H9 (cell line): ENCODE data around the gene EDEM1. TPM values are rescaled to one million over a fixed set of nuclear protein-coding genes. Genes with fewer than 3 reads are reported as not detected.
"Not testable (repeated sequence)": the region's sequence is repeated elsewhere in the genome, so short reads cannot be mapped to it uniquely, and the experiment has no call there.

Source experiments
- DNase-seq: peaks from one replicate; pipeline ENCODE4 v3.0.0-alpha.2; 2017
- H2AFZ ChIP-seq: one replicate; pipeline ENCODE4 v1.6.1; 2013; ENCODE audit warnings: mild to moderate bottlenecking, low read length, control low read depth, moderate library complexity
- H2AK5ac ChIP-seq: 2 replicates; pipeline ENCODE4 v1.6.1; 2013; ENCODE audit warnings: low read length, control low read depth, mixed read lengths; ENCODE audit not compliant: insufficient read length
- H2BK120ac ChIP-seq: one replicate; pipeline ENCODE4 v1.6.1; 2013; ENCODE audit warnings: low read depth, mild to moderate bottlenecking, low read length, control low read depth, inconsistent platforms; ENCODE audit not compliant: poor library complexity, severe bottlenecking
- H2BK12ac ChIP-seq: 2 replicates; pipeline ENCODE4 v1.6.1; 2013; ENCODE audit warnings: low read length, control low read depth, mixed read lengths, low read depth; ENCODE audit not compliant: insufficient read length
- H2BK15ac ChIP-seq: 2 replicates; pipeline ENCODE4 v1.6.1; 2013; ENCODE audit warnings: low read depth, low read length, control low read depth
- H2BK20ac ChIP-seq: one replicate; pipeline ENCODE4 v1.6.1; 2013; ENCODE audit warnings: low read depth, mild to moderate bottlenecking, low read length, control low read depth, inconsistent platforms; ENCODE audit not compliant: poor library complexity, severe bottlenecking
- H2BK5ac ChIP-seq: 2 replicates; pipeline ENCODE4 v1.6.1; 2013; ENCODE audit warnings: low read length, control low read depth, mixed read lengths; ENCODE audit not compliant: insufficient read length
- H3K14ac ChIP-seq: 2 replicates; pipeline ENCODE4 v1.6.1; 2013; ENCODE audit warnings: low read length, control low read depth; ENCODE audit not compliant: insufficient read depth
- H3K18ac ChIP-seq: 2 replicates; pipeline ENCODE4 v1.6.1; 2013; ENCODE audit warnings: low read depth, mild to moderate bottlenecking, mixed read lengths, low read length, control low read depth; ENCODE audit not compliant: insufficient read length
- H3K23ac ChIP-seq: 2 replicates; pipeline ENCODE4 v1.6.1; 2013; ENCODE audit warnings: low read length, control low read depth, mixed read lengths, low read depth; ENCODE audit not compliant: insufficient read length
- H3K23me2 ChIP-seq: 2 replicates; pipeline ENCODE4 v1.6.1; 2013; ENCODE audit warnings: low read depth, mild to moderate bottlenecking, mixed read lengths, low read length, control low read depth; ENCODE audit not compliant: insufficient read length, poor library complexity, severe bottlenecking
- H3K27ac ChIP-seq: 2 replicates; pipeline ENCODE4 v1.5.1; 2013; ENCODE audit warnings: low read length, control low read depth, mixed read lengths, low read depth; ENCODE audit not compliant: insufficient read length
- H3K27me3 ChIP-seq: 2 replicates; pipeline ENCODE4 v1.6.1; 2013; ENCODE audit warnings: low read length, control low read depth, inconsistent platforms; ENCODE audit not compliant: insufficient read depth
- H3K4ac ChIP-seq: 2 replicates; pipeline ENCODE4 v1.6.1; 2013; ENCODE audit warnings: low read depth, mild to moderate bottlenecking, control low read depth, inconsistent platforms, low read length, moderate library complexity
- H3K4me1 ChIP-seq: 2 replicates; pipeline ENCODE4 v1.6.1; 2013; ENCODE audit warnings: low read length, control low read depth, inconsistent platforms; ENCODE audit not compliant: insufficient read depth
- H3K4me2 ChIP-seq: 2 replicates; pipeline ENCODE4 v1.6.1; 2013; ENCODE audit warnings: low read length, control low read depth, mixed read lengths; ENCODE audit not compliant: insufficient read length, insufficient read depth
- H3K56ac ChIP-seq: 2 replicates; pipeline ENCODE4 v1.6.1; 2013; ENCODE audit warnings: low read depth, mild to moderate bottlenecking, mixed read lengths, low read length, control low read depth; ENCODE audit not compliant: insufficient read length
- H3K79me1 ChIP-seq: 2 replicates; pipeline ENCODE4 v1.6.1; 2013; ENCODE audit warnings: low read depth, mild to moderate bottlenecking, moderate library complexity, low read length, control low read depth, inconsistent platforms; ENCODE audit not compliant: insufficient read depth, poor library complexity, severe bottlenecking
- H3K79me2 ChIP-seq: 2 replicates; pipeline ENCODE4 v1.6.1; 2013; ENCODE audit warnings: low read length, control low read depth, inconsistent platforms; ENCODE audit not compliant: insufficient read depth
- H3K9ac ChIP-seq: 2 replicates; pipeline ENCODE4 v1.6.1; 2013; ENCODE audit warnings: low read length, control low read depth, mixed read lengths; ENCODE audit not compliant: insufficient read length; ENCODE audit errors: extremely low read depth
- H3K9me3 ChIP-seq: one replicate; pipeline ENCODE4 v1.6.1; 2013; ENCODE audit warnings: low read depth, low read length, inconsistent platforms; ENCODE audit not compliant: control insufficient read depth
- H3T11ph ChIP-seq: one replicate; pipeline ENCODE4 v1.6.1; 2013; ENCODE audit warnings: mild to moderate bottlenecking, low read length, control low read depth, inconsistent platforms
- H4K20me1 ChIP-seq: one replicate; pipeline ENCODE4 v1.6.1; 2013; ENCODE audit not compliant: control insufficient read depth, insufficient read length, insufficient read depth
- H4K5ac ChIP-seq: 2 replicates; pipeline ENCODE4 v1.6.1; 2013; ENCODE audit warnings: low read depth, mild to moderate bottlenecking, mixed read lengths, low read length, control low read depth; ENCODE audit not compliant: insufficient read length
- H4K8ac ChIP-seq: replicated peaks from 2 replicates; pipeline ENCODE4 v1.6.1; 2013; ENCODE audit warnings: low read length, control low read depth, mixed read lengths, low read depth; ENCODE audit not compliant: insufficient read length
- H4K91ac ChIP-seq: 2 replicates; pipeline ENCODE4 v1.6.1; 2013; ENCODE audit warnings: low read depth, mild to moderate bottlenecking, moderate library complexity, mixed read lengths, low read length, control low read depth; ENCODE audit not compliant: insufficient read length
- H3K27ac Mint-ChIP-seq, 3 experiments: 2 replicates in 2 of 3; 3 replicates in 1 of 3; pipeline ENCODE4 v1.8.0; 2020 to 2021; ENCODE audit warnings: mixed read lengths in 3 of 3, mild to moderate bottlenecking in 1 of 3, moderate library complexity in 1 of 3
- H3K27me3 Mint-ChIP-seq: 2 replicates; pipeline ENCODE4 v1.8.0; 2021; ENCODE audit warnings: low read depth, mild to moderate bottlenecking, moderate library complexity, mixed read lengths
- H3K36me3 Mint-ChIP-seq, 3 experiments: 2 replicates in 2 of 3; 3 replicates in 1 of 3; pipeline ENCODE4 v1.8.0; 2020 to 2021; ENCODE audit warnings: low read depth in 3 of 3, mixed read lengths in 3 of 3; ENCODE audit not compliant: insufficient read depth in 1 of 3
- H3K4me1 Mint-ChIP-seq, 2 experiments: 2 replicates each; pipeline ENCODE4 v1.8.0; 2020; ENCODE audit warnings: mixed read lengths in 2 of 2
- H3K4me3 Mint-ChIP-seq, 2 experiments: 2 replicates in 1 of 2; 3 replicates in 1 of 2; pipeline ENCODE4 v1.8.0; 2020 to 2021; ENCODE audit warnings: mild to moderate bottlenecking in 2 of 2, mixed read lengths in 2 of 2, moderate library complexity in 1 of 2
- H3K9me3 Mint-ChIP-seq, 2 experiments: 2 replicates in 1 of 2; 3 replicates in 1 of 2; pipeline ENCODE4 v1.8.0; 2020; ENCODE audit warnings: mild to moderate bottlenecking in 2 of 2, mixed read lengths in 2 of 2, moderate library complexity in 1 of 2
- WGBS: extraction: QIAGEN DNeasy Blood & Tissue Kit; methylation state at CpG from one replicate; pipeline ENCODE4 v1.1.7; 2013; ENCODE audit warnings: missing lambda C conversion rate, low lambda C conversion rate, mixed read lengths; ENCODE audit not compliant: insufficient read length; ENCODE audit errors: extremely low coverage; 5-methylcytosine and 5-hydroxymethylcytosine counted together
- total RNA-seq: library from RNA; stranded (reverse); gene quantifications from 2 replicates; pipeline ENCODE4 v1.2.1, GENCODE V29; 2021
- TF ChIP-seq, protein P1 (sequence below): fragments of 200-600 bp; sonication (generic); conservative IDR thresholded peaks from 3 replicates; pipeline ENCODE4 v1.8.0; 2021; ENCODE audit warnings: antibody characterized with exemption, mild to moderate bottlenecking

The EDEM1 gene
- total RNA-seq, 1 experiment from 2014 or later = 11.7 TPM

DNA sequence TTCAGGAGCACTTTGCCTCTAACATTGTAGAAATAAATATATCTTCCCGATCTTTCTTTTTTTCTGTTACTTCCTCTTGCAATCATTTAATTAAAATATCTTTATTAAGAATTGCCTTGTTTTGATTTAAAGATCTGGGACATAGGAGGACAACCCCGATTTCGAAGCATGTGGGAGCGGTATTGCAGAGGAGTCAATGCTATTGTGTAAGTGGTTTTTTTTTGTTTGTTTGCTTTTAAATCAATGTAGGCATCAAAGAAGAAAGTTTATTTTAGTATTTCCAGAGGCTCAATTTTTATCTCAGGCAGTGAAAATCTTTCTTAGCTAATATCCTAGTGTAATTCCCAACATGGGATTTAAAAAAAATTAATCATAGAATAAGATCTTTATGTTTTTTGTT, 15.5 kb upstream of the EDEM1 start:
- Histone ChIP-seq H4K91ac (no peak overlapping the region), H4K8ac (no peak overlapping the region), H3K4ac (no peak overlapping the region), H3K56ac (no peak overlapping the region), H2BK12ac (no peak overlapping the region), H2BK120ac (no peak overlapping the region), H2AFZ (no peak overlapping the region), H3K27ac (no peak overlapping the region), H2BK15ac (no peak overlapping the region), H3K23ac (no peak overlapping the region), H2AK5ac (no peak overlapping the region), H2BK5ac (no peak overlapping the region), H4K20me1 (no peaks in the 10 kb centered on the region), H3K14ac (no peak overlapping the region), H3K4me2 (no peak overlapping the region), H3K23me2 (no peaks in the 10 kb centered on the region), H3K79me1 (no peaks in the 10 kb centered on the region), H3K79me2 (0 out of 2 replicates have a peak, but pooled peaks cover 1% of the 10 kb centered on the region), H3K9ac (no peak overlapping the region), H3K27me3 (no peaks in the 10 kb centered on the region), H3K18ac (no peak overlapping the region), H4K5ac (no peak overlapping the region), H2BK20ac (no peak overlapping the region), H3K4me1 (no peaks in the 10 kb centered on the region), H3T11ph (no peak overlapping the region), H3K9me3 (no peaks in the 10 kb centered on the region)
- H3K36me3 Mint-ChIP-seq = peaks cover 3 to 22% (median 20%) of the 10 kb centered on the region in 3 experiments
- no peak for DNase-seq
- H3K4me3 Mint-ChIP-seq = no peak overlapping the region
- H3K27ac Mint-ChIP-seq = no peak overlapping the region
- TF ChIP-seq, protein P1, sequence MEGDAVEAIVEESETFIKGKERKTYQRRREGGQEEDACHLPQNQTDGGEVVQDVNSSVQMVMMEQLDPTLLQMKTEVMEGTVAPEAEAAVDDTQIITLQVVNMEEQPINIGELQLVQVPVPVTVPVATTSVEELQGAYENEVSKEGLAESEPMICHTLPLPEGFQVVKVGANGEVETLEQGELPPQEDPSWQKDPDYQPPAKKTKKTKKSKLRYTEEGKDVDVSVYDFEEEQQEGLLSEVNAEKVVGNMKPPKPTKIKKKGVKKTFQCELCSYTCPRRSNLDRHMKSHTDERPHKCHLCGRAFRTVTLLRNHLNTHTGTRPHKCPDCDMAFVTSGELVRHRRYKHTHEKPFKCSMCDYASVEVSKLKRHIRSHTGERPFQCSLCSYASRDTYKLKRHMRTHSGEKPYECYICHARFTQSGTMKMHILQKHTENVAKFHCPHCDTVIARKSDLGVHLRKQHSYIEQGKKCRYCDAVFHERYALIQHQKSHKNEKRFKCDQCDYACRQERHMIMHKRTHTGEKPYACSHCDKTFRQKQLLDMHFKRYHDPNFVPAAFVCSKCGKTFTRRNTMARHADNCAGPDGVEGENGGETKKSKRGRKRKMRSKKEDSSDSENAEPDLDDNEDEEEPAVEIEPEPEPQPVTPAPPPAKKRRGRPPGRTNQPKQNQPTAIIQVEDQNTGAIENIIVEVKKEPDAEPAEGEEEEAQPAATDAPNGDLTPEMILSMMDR = no peak
- no peaks in the 10 kb centered on the region for H3K9me3 Mint-ChIP-seq
- no peaks in the 10 kb centered on the region for H3K4me1 Mint-ChIP-seq
- no peaks in the 10 kb centered on the region for H3K27me3 Mint-ChIP-seq
- WGBS = no CpG with 5 or more reads among the region's 4 CpGs

DNA sequence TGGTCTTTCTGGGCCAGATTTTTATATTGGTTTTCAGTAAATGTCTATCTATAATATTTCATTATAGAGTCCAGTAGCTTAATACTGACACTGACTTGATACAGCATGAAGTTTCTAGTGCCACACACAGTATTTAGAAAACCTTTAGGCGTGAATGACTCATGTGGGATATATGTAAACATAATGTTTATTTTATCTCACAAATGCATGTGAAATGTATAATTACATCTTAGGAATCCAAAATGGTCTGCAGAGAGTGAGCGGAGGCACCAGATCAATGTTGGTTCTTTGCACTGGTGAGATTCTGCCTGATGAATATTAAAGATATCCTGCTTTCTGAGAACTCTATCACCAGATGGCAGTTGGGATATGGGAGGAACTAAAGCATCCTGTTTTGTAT, 8.5 kb upstream of the EDEM1 start:
- H3K56ac ChIP-seq, H3K4me3 Mint-ChIP-seq, H3K18ac ChIP-seq, H4K8ac ChIP-seq, H2BK20ac ChIP-seq, H3K23me2 ChIP-seq, H2AK5ac ChIP-seq, H3K4me1 ChIP-seq, H4K20me1 ChIP-seq, H2BK120ac ChIP-seq, H2BK5ac ChIP-seq, H4K5ac ChIP-seq, DNase-seq, H3K9me3 Mint-ChIP-seq, H3K79me1 ChIP-seq, H3K27me3 Mint-ChIP-seq, H3K27ac ChIP-seq, H2BK15ac ChIP-seq, H3T11ph ChIP-seq, H2AFZ ChIP-seq, H3K27ac Mint-ChIP-seq, H3K9me3 ChIP-seq, H3K4me2 ChIP-seq, H3K79me2 ChIP-seq, H4K91ac ChIP-seq, H2BK12ac ChIP-seq, H3K9ac ChIP-seq, H3K27me3 ChIP-seq, H3K23ac ChIP-seq, H3K14ac ChIP-seq, H3K4ac ChIP-seq, H3K4me1 Mint-ChIP-seq: not testable (repeated sequence)
- H3K36me3 Mint-ChIP-seq = peaks cover 5 to 27% (median 27%) of the 10 kb centered on the region in 3 experiments
- no CpG with 5 or more reads among the region's 2 CpGs for WGBS
